Measurements from ENCODE around the gene ANKUB1.

Gene ANKUB1

DNA sequence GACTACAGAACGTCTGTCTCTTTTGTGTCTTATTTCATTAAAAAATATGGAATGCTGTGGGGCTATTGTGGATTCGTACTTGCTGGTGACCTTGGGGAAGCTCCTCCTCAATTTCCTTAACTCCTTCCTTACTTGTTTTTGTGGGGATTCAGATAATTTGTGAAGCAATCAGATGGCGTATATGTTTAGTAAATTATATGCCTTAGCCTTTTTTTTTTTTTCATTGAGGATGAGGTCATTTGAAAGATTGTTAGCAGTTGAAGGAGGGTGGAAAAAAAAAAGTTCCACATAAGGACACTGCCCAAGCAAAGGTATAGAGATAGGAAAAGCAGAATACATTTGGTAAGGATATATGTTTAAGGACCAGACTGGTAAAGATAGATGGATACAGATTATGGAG, 24.0 kb upstream of the ANKUB1 start:
- TF ChIP-seq MAX (IDR thresholded peaks at IDR 0.05; ENCODE audit: low read depth, low read length) (no peak), MYC (IDR thresholded peaks at IDR 0.05; ENCODE audit: low read depth, low read length) (no peak), POLR2A (IDR thresholded peaks at IDR 0.05; ENCODE audit: extremely low read depth, insufficient read length) (no peak)
- TF ChIP-seq, protein P1, sequence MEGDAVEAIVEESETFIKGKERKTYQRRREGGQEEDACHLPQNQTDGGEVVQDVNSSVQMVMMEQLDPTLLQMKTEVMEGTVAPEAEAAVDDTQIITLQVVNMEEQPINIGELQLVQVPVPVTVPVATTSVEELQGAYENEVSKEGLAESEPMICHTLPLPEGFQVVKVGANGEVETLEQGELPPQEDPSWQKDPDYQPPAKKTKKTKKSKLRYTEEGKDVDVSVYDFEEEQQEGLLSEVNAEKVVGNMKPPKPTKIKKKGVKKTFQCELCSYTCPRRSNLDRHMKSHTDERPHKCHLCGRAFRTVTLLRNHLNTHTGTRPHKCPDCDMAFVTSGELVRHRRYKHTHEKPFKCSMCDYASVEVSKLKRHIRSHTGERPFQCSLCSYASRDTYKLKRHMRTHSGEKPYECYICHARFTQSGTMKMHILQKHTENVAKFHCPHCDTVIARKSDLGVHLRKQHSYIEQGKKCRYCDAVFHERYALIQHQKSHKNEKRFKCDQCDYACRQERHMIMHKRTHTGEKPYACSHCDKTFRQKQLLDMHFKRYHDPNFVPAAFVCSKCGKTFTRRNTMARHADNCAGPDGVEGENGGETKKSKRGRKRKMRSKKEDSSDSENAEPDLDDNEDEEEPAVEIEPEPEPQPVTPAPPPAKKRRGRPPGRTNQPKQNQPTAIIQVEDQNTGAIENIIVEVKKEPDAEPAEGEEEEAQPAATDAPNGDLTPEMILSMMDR (IDR thresholded peaks at IDR 0.05; ENCODE audit: low read depth, low read length) = no peak
- no peak for DNase-seq (ENCODE audit: low read depth)
- no peak overlapping the region for H3K4me3 ChIP-seq (ENCODE audit: low read depth, low read length)

- TF ChIP-seq POLR2A (IDR thresholded peaks at IDR 0.05; ENCODE audit: extremely low read depth, insufficient read length) (no peak), MAX (IDR thresholded peaks at IDR 0.05; ENCODE audit: low read depth, low read length) (no peak), MYC (IDR thresholded peaks at IDR 0.05; ENCODE audit: low read depth, low read length) (no peak)
- TF ChIP-seq, protein P1 (IDR thresholded peaks at IDR 0.05; ENCODE audit: low read depth, low read length) = no peak
- no peak for DNase-seq (ENCODE audit: low read depth)
- H3K4me3 ChIP-seq (ENCODE audit: low read depth, low read length) = no peak overlapping the region
Observed at GRCh38 chr3:149815728-149816127, 23.4 kb upstream of the ANKUB1 start.

GRCh38 chr3:149815321-149815720, 23.0 kb upstream of the ANKUB1 start:
- peak overlapping the region; percentile 93 for H3K4me3 ChIP-seq (ENCODE audit: low read depth, low read length)
- TF ChIP-seq, protein P1 (IDR thresholded peaks at IDR 0.05; ENCODE audit: low read depth, low read length) = no peak
- TF ChIP-seq POLR2A (IDR thresholded peaks at IDR 0.05; ENCODE audit: extremely low read depth, insufficient read length) (no peak), MAX (IDR thresholded peaks at IDR 0.05; ENCODE audit: low read depth, low read length) (no peak), MYC (IDR thresholded peaks at IDR 0.05; ENCODE audit: low read depth, low read length) (no peak)
- DNase-seq (ENCODE audit: low read depth) = peak; percentile 45

DNA sequence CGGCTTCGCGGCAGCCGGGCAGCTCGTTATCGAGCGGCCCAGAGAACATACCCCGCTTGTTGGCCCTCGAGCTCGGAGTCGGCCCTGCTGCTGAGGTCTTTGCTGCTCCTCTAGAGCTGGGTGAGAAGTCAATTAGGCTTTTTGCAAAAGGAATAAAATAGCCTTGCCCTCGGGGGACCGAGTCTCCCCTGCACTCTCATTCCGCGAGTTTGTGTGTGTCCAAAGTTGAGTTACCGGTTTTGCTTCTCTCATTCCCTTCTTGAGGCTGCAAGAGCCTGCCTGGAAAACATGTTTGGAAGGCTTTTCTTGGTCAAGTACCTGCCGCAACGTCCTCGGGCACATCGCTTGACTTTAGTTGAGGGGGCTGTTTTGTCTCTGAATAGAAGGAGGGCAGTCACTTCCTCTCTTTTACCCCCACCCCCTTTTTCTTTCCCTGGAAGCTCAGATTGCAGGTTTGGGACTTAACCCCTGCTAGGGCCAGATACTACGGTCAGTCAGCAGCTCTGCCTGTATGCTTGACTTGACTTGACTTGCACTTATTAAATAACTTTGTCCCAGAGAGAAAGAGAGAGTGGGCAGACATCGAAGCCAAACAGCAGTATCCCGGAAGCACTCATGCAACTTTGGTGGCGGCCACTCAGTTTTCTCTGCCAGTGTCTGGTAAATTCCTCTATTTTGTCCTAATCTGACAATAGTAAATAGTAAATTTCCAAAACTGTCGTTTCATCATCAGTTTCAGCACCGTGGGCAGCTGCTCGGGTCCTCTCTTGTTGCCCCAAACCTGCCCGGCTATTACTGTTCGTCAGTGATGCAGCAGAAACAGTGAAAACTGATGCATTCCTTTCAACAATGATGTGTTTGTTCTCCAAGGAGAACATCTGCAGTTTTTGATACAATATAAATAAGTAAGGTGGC, 21.3 kb upstream of the ANKUB1 start:
- peak overlapping the region; percentile 93 for H3K4me3 ChIP-seq (ENCODE audit: low read depth, low read length)
- DNase-seq (ENCODE audit: low read depth) = peak; percentile 44
- TF ChIP-seq, protein P1 (IDR thresholded peaks at IDR 0.05; ENCODE audit: low read depth, low read length) = no peak
- TF ChIP-seq MAX (IDR thresholded peaks at IDR 0.05; ENCODE audit: low read depth, low read length) = no peak
- no peak for TF ChIP-seq POLR2A (IDR thresholded peaks at IDR 0.05; ENCODE audit: extremely low read depth, insufficient read length)

- peak; percentile 91 for DNase-seq (ENCODE audit: low read depth)
- TF ChIP-seq MYC (IDR thresholded peaks at IDR 0.05; ENCODE audit: low read depth, low read length) (no peak), POLR2A (IDR thresholded peaks at IDR 0.05; ENCODE audit: extremely low read depth, insufficient read length) (peak; percentile 52), MAX (IDR thresholded peaks at IDR 0.05; ENCODE audit: low read depth, low read length) (peak; percentile 39; the same call in 1 of the 2 replicates)
- TF ChIP-seq, protein P1 (IDR thresholded peaks at IDR 0.05; ENCODE audit: low read depth, low read length) = no peak
- peak within 1 kb of the TSS; percentile 93 for H3K4me3 ChIP-seq (ENCODE audit: low read depth, low read length)
Observed at GRCh38 chr3:149812606-149813366, 20.4 kb upstream of the ANKUB1 start, which contains the start of gene RNF13. Gene RNF13 (plus strand): TSS chr3:149813215. CDS start chr3:149846027, 32,812 bp downstream.

All from NB4 (cell line).